HCT116 (cell line): ENCODE data around the gene MARK1. TPM values are rescaled to one million over a fixed set of nuclear protein-coding genes. Genes with fewer than 3 reads are reported as not detected.

Experiments used
- ATAC-seq: fragments of 200-7000 bp; cut with Tn5 transposase; 2 replicates; pipeline ENCODE4 v1.9.1; 2020; ENCODE audit warnings: mild to moderate bottlenecking, moderate library complexity
- BruUV-seq: library from RNA; stranded (reverse); fragments of 400-500 nt; replicated peaks from 2 replicates; lab custom pipeline; 2021; lab: Mats Ljungman, UMichigan
- CTCF ChIA-PET: fragments of 300-600 bp; sonication (Branson Sonifier 250); formaldehyde crosslinking; loops from one replicate; lab custom pipeline; 2021; ENCODE audit warnings: antibody characterized with exemption; lab: Charles Lee
- POLR2A ChIA-PET: fragments of 300-600, 350-600 bp; sonication (Branson Sonifier 250); formaldehyde crosslinking; loops from one replicate; lab custom pipeline; 2021; ENCODE audit warnings: antibody characterized with exemption; lab: Charles Lee
- RAD21 ChIA-PET, 2 experiments: fragments of 300-600 bp; sonication (Branson Sonifier 250); formaldehyde crosslinking; loops; one replicate each; lab custom pipeline; 2023; ENCODE audit warnings: low total read pairs in 2 of 2; ENCODE audit not compliant: uncharacterized antibody in 2 of 2, unreplicated experiment in 2 of 2, low non-redundant PET in 1 of 2; lab: Charles Lee
- DNase-seq: peaks from one replicate; pipeline ENCODE4 v3.0.0-alpha.2; 2010; ENCODE audit warnings: low read depth, low spot score
- H2AFZ ChIP-seq: fragments of 200-600 bp; shearing (Covaris generic), sonication (generic); 2 replicates; pipeline ENCODE4 v1.6.1; 2017; ENCODE audit warnings: low read depth, mixed run types, mixed read lengths, antibody characterized with exemption, low read length; ENCODE audit not compliant: poor library complexity, severe bottlenecking
- H3K27ac ChIP-seq: 2 replicates; pipeline ENCODE4 v1.5.1; 2012; ENCODE audit warnings: low read depth, low read length
- H3K27me3 ChIP-seq: fragments of 200-600 bp; sonication (generic); 2 replicates; pipeline ENCODE4 v1.6.1; 2016; ENCODE audit warnings: mixed run types, low read length, mixed read lengths; ENCODE audit not compliant: insufficient read depth
- H3K36me3 ChIP-seq, 2 experiments: fragments of 200-500 bp in 1 of 2; fragments of 200-600 bp in 1 of 2; sonication (Bioruptor generic) in 1 of 2; sonication (generic) in 1 of 2; 2 replicates each; pipeline versions ENCODE4 v1.5.1 to v1.6.1; 2014 to 2016; ENCODE audit warnings: low read length in 2 of 2, inconsistent platforms in 1 of 2, mixed read lengths in 1 of 2, mixed run types in 1 of 2; ENCODE audit not compliant: insufficient read depth in 2 of 2, control insufficient read depth in 1 of 2
- H3K4me1 ChIP-seq, 2 experiments: fragments of 200-600 bp in 1 of 2; sonication (generic) in 1 of 2; 2 replicates each; pipeline versions ENCODE4 v1.5.1 to v1.6.1; 2012 to 2017; ENCODE audit warnings: low read length in 2 of 2, inconsistent platforms in 1 of 2, mild to moderate bottlenecking in 1 of 2, mixed read lengths in 1 of 2, mixed run types in 1 of 2, moderate library complexity in 1 of 2; ENCODE audit not compliant: insufficient read depth in 2 of 2, control insufficient read depth in 1 of 2
- H3K4me2 ChIP-seq: fragments of 200-600 bp; sonication (generic); 2 replicates; pipeline ENCODE4 v1.6.1; 2017; ENCODE audit warnings: mixed run types, low read length, mixed read lengths
- H3K4me3 ChIP-seq, 2 experiments: fragments of 200-600 bp in 1 of 2; sonication (generic) in 1 of 2; replicated peaks in 1 of 2; 2 replicates each; pipeline ENCODE4 v1.5.1; 2011 to 2016; ENCODE audit warnings: low read length in 2 of 2, control low read depth in 1 of 2, low read depth in 1 of 2, mild to moderate bottlenecking in 1 of 2, mixed read lengths in 1 of 2, mixed run types in 1 of 2
- H3K79me2 ChIP-seq: fragments of 200-600 bp; sonication (generic); 2 replicates; pipeline ENCODE4 v1.6.1; 2017; ENCODE audit warnings: mild to moderate bottlenecking, mixed run types, low read length, moderate library complexity, mixed read lengths; ENCODE audit not compliant: insufficient read depth
- H3K9ac ChIP-seq: fragments of 200-600 bp; sonication (generic); 2 replicates; pipeline ENCODE4 v1.6.1; 2016; ENCODE audit warnings: low read length, mixed read lengths
- H3K9me2 ChIP-seq: fragments of 200-600 bp; sonication (generic), shearing (Covaris generic); 2 replicates; pipeline ENCODE4 v1.6.1; 2017; ENCODE audit warnings: mixed run types, mild to moderate bottlenecking, moderate library complexity; ENCODE audit not compliant: insufficient read depth
- H3K9me3 ChIP-seq, 2 experiments: fragments of 200-500 bp in 1 of 2; fragments of 200-600 bp in 1 of 2; sonication (Bioruptor generic) in 1 of 2; sonication (generic) in 1 of 2; 2 replicates each; pipeline ENCODE4 v1.6.1; 2014 to 2017; ENCODE audit warnings: low read length in 2 of 2, mixed read lengths in 2 of 2, inconsistent platforms in 1 of 2, low read depth in 1 of 2, mild to moderate bottlenecking in 1 of 2, mixed run types in 1 of 2, moderate library complexity in 1 of 2; ENCODE audit not compliant: control insufficient read depth in 1 of 2, insufficient read depth in 1 of 2
- H4K20me1 ChIP-seq: fragments of 200-600 bp; sonication (generic), shearing (Covaris generic); 2 replicates; pipeline ENCODE4 v1.6.1; 2017; ENCODE audit warnings: mixed run types, mild to moderate bottlenecking, moderate library complexity; ENCODE audit not compliant: insufficient read depth
- CEBPB ChIP-seq: IDR thresholded peaks from 2 replicates; pipeline ENCODE4 v1.6.1; 2012; ENCODE audit warnings: low read depth
- CTCF ChIP-seq, 3 experiments: fragments of 200-600 bp in 1 of 3; sonication (generic) in 1 of 3; IDR thresholded peaks in 2 of 3; conservative IDR thresholded peaks in 1 of 3; 2 replicates each; pipeline ENCODE4 v1.5.1; 2012 to 2017; ENCODE audit warnings: low read depth in 2 of 3, low read length in 2 of 3, antibody characterized with exemption in 1 of 3, borderline replicate concordance in 1 of 3, control low read depth in 1 of 3, mild to moderate bottlenecking in 1 of 3, mixed read lengths in 1 of 3, mixed run types in 1 of 3, moderate library complexity in 1 of 3; ENCODE audit not compliant: insufficient read depth in 1 of 3
- EGR1 ChIP-seq: IDR thresholded peaks from 2 replicates; pipeline ENCODE4 v1.6.1; 2012; ENCODE audit warnings: low read depth
- ELF1 ChIP-seq: IDR thresholded peaks from 2 replicates; pipeline ENCODE4 v1.6.1; 2012; ENCODE audit warnings: low read depth, borderline replicate concordance
- EZH2 ChIP-seq: fragments of 200-600 bp; sonication (generic); IDR thresholded peaks from 2 replicates; pipeline ENCODE4 v1.6.1; 2017; ENCODE audit warnings: antibody characterized with exemption, mixed run types
- EZH2phosphoT487 ChIP-seq: fragments of 200-600 bp; IDR thresholded peaks from 2 replicates; pipeline ENCODE4 v1.6.1; 2018; ENCODE audit warnings: antibody characterized with exemption, borderline replicate concordance
- JUND ChIP-seq: IDR thresholded peaks from 2 replicates; pipeline ENCODE4 v1.6.1; 2012
- POLR2AphosphoS5 ChIP-seq: IDR thresholded peaks from 2 replicates; pipeline ENCODE4 v1.6.1; 2011; ENCODE audit warnings: mild to moderate bottlenecking, low read depth, low read length, moderate library complexity
- RAD21 ChIP-seq: IDR thresholded peaks from 2 replicates; pipeline ENCODE4 v1.6.1; 2012; ENCODE audit warnings: low read depth, mild to moderate bottlenecking
- SIN3A ChIP-seq: IDR thresholded peaks from 2 replicates; pipeline ENCODE4 v1.6.1; 2012; ENCODE audit warnings: low read depth
- SRF ChIP-seq: IDR thresholded peaks from 2 replicates; pipeline ENCODE4 v1.6.1; 2012; ENCODE audit warnings: low read depth
- YY1 ChIP-seq: IDR thresholded peaks from 2 replicates; pipeline ENCODE4 v1.6.1; 2011; ENCODE audit warnings: low read length, low read depth, moderate library complexity, mild to moderate bottlenecking; ENCODE audit not compliant: insufficient replicate concordance; ENCODE audit errors: extremely low read depth
- intact Hi-C: fragments of 100-400 bp; cut with micrococcal nuclease; formaldehyde crosslinking; loops from 2 replicates; pipeline ENCODE4 v1.10.0; 2022
- total RNA-seq: library from RNA; stranded (reverse); gene quantifications from one replicate; pipeline ENCODE4 v1.2.1, GENCODE V29; 2021; ENCODE audit not compliant: unreplicated experiment
- TF ChIP-seq, protein P1 (sequence below): IDR thresholded peaks from 2 replicates; pipeline ENCODE4 v1.6.1; 2012

Gene MARK1
- total RNA-seq, 1 experiment from 2014 or later = 3.6 TPM

DNA sequence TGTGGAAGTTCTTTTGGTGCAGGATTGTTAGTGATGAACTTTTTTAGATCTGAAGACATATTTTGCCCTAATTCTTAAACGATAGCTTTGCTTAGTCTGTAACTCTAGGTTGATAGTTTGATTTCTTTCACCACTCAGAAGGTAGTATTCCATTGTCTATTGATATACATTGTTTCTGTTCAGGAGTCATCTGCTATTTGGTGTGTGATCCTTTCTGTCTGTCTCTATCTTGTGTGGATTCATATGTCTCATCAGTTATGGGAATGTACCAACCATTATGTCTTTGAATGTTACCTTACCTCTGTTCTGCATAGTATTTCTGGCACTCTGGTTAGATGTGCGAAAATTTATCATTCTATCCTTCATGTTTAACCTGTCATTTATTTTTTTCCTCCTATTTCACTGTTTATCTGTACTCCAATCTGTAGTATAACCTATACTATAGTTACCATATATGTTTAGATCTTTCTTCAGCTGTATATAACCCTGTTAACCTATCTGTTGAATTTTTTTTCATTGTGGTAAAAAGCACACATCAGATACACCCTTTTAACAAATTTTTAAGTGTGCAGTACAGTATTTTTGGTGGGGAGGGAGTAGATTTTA is 5.7 kb downstream of the MARK1 start:
- H3K9me3 ChIP-seq = peaks cover 0 to 4% of the 10 kb centered on the region in 2 experiments; a peak in 1 of 4 replicates
- no peak for TF ChIP-seq SRF
- TF ChIP-seq, protein P1, sequence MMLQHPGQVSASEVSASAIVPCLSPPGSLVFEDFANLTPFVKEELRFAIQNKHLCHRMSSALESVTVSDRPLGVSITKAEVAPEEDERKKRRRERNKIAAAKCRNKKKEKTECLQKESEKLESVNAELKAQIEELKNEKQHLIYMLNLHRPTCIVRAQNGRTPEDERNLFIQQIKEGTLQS = no peak
- no peak for TF ChIP-seq EZH2
- TF ChIP-seq EGR1 = no peak
- TF ChIP-seq RAD21 = no peak
- TF ChIP-seq CTCF (IDR thresholded peaks at IDR 0.05 in 2 of 3, conservative IDR thresholded peaks at IDR 0.05 in 1 of 3; ENCODE audit: borderline replicate concordance in 1 of 3, insufficient read depth in 1 of 3, low read depth in 2 of 3, low read length in 2 of 3) = no peak
- no peak for TF ChIP-seq CEBPB
- no peak for TF ChIP-seq JUND
- TF ChIP-seq YY1 = no peak
- no peak for TF ChIP-seq EZH2phosphoT487
- no peak for TF ChIP-seq POLR2AphosphoS5
- no peak for TF ChIP-seq SIN3A
- no peak for TF ChIP-seq ELF1
- no peaks in the 10 kb centered on the region for H3K9me2 ChIP-seq
- no peak overlapping the region for H3K4me2 ChIP-seq
- H2AFZ ChIP-seq = no peak overlapping the region
- no peaks in the 10 kb centered on the region for H3K27me3 ChIP-seq
- H3K36me3 ChIP-seq = no peaks in the 10 kb centered on the region
- RAD21 ChIA-PET = no interaction called here
- POLR2A ChIA-PET = no interaction called here
- peaks cover 4% of the 10 kb centered on the region; the same call in 1 of the 2 replicates for H3K79me2 ChIP-seq
- BruUV-seq = no TSS peak
- DNase-seq (no peak), ATAC-seq (no peak)
- intact Hi-C loops = no loop called here
- CTCF ChIA-PET = no interaction called here
- H4K20me1 ChIP-seq = no peaks in the 10 kb centered on the region
- H3K4me3 ChIP-seq = no peak overlapping the region
- no peak overlapping the region for H3K9ac ChIP-seq
- H3K27ac ChIP-seq = no peak overlapping the region
- H3K4me1 ChIP-seq = peaks cover 0 to 8% of the 10 kb centered on the region in 2 experiments; a peak in 1 of 4 replicates
